ENCODE results near the gene SCP2.

SCP2 gene

GRCh38 chr1:53066891-53067738 is 140.0 kb downstream of the SCP2 start:
- TF ChIP-seq, protein P1, sequence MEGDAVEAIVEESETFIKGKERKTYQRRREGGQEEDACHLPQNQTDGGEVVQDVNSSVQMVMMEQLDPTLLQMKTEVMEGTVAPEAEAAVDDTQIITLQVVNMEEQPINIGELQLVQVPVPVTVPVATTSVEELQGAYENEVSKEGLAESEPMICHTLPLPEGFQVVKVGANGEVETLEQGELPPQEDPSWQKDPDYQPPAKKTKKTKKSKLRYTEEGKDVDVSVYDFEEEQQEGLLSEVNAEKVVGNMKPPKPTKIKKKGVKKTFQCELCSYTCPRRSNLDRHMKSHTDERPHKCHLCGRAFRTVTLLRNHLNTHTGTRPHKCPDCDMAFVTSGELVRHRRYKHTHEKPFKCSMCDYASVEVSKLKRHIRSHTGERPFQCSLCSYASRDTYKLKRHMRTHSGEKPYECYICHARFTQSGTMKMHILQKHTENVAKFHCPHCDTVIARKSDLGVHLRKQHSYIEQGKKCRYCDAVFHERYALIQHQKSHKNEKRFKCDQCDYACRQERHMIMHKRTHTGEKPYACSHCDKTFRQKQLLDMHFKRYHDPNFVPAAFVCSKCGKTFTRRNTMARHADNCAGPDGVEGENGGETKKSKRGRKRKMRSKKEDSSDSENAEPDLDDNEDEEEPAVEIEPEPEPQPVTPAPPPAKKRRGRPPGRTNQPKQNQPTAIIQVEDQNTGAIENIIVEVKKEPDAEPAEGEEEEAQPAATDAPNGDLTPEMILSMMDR (IDR thresholded peaks at IDR 0.05; ENCODE audit: borderline replicate concordance, control extremely low read depth, extremely low read depth, insufficient read depth, missing control alignments): no peak
- in situ Hi-C loops (cut with MboI; ENCODE audit: low sequenced_read_pairs, unreplicated experiment): no loop called here
- no peak for DNase-seq (ENCODE audit: low spot score)

GRCh38 chr1:53067886-53068285 is 140.8 kb downstream of the SCP2 start:
- TF ChIP-seq, protein P1 (IDR thresholded peaks at IDR 0.05; ENCODE audit: borderline replicate concordance, control extremely low read depth, extremely low read depth, insufficient read depth, missing control alignments): no peak
- in situ Hi-C loops (cut with MboI; ENCODE audit: low sequenced_read_pairs, unreplicated experiment): no loop called here
- no peak for DNase-seq (ENCODE audit: low spot score)

DNA sequence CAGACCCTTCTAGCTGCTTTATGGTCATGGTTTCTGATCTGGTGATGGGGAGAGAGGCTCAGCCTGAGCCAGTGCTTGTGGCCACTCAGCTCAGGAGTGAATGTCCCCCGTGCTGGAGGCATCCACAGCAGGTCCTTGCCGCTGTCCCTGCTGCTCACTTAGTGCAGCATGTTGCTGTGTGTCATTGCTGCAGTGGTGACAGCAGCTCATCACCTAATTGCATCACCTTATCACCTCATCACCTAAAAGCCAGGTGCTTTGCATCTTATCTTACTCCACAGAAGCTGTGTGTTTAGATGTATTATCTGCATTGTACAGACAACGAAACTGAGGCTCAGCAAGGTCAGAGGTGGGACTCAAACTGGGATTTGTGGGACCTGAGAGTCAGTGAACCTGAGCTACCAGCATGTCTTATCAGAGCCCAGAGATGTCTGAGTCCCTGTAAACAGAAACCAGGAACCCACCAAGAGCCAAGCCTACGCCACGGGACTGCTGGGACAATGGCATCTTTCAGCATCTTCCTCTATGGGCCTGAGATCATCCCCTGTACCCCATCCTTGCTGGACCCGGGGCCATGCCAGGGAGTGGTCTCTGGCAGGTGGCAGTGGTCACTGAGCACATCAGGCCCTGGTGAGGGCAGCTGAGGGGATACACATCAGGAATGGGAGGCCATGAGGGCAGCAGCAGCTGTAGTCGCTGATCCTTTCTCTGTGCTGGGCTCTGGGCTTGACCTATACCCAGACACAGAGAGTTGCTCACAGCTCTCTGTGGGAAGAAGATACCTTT is 141.4 kb downstream of the SCP2 start:
- TF ChIP-seq, protein P1 (IDR thresholded peaks at IDR 0.05; ENCODE audit: borderline replicate concordance, control extremely low read depth, extremely low read depth, insufficient read depth, missing control alignments): no peak
- in situ Hi-C loops (cut with MboI; ENCODE audit: low sequenced_read_pairs, unreplicated experiment): no loop called here
- peak; percentile 18 for DNase-seq (ENCODE audit: low spot score)

DNA sequence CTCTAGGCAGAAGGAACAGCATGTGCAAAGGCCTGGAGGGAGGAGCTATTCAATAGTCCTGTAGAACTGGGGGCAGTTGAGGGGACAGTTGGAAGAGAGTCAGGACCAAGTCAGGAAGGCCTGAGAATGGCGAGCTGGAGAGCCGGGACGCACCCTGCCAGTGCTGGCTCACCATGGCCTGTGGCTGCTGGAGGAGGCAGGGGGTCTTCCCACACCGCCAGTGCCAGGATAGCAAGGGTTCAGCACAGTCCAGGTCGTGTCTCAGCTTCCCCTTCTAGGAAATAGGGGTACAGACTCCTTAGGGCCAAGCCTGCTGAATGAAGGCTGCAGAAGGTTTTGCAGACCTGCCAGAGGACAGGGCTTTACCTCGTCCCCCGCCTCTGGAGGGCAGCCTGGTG is 142.2 kb downstream of the SCP2 start:
- TF ChIP-seq, protein P1 (IDR thresholded peaks at IDR 0.05; ENCODE audit: borderline replicate concordance, control extremely low read depth, extremely low read depth, insufficient read depth, missing control alignments): no peak
- in situ Hi-C loops (cut with MboI; ENCODE audit: low sequenced_read_pairs, unreplicated experiment): no loop called here
- DNase-seq (ENCODE audit: low spot score): peak; percentile 28

GRCh38 chr1:53069663-53070327 is 142.7 kb downstream of the SCP2 start:
- in situ Hi-C loops (cut with MboI; ENCODE audit: low sequenced_read_pairs, unreplicated experiment): no loop called here
- TF ChIP-seq, protein P1 (IDR thresholded peaks at IDR 0.05; ENCODE audit: borderline replicate concordance, control extremely low read depth, extremely low read depth, insufficient read depth, missing control alignments): no peak
- DNase-seq (ENCODE audit: low spot score): peak; percentile 28

DNA sequence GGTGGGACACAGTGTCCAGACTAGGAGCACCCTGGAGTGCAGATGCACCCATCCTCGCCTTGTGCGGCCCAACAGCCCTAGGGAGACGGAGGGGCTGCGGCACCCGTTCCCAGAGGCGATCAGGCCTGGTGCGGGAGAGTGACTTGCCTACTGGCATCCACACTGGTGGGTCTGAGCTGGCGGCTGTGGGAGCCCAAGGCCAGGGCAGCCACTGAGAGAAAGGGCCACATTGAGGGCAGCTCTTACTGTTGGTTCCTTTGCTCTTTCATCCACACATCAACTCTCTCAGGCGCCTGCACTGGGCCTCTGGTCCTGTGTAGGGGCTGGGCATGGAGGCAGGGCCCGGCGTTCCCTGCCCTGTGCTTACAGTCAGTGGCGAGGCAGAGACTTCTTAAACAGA is 143.5 kb downstream of the SCP2 start:
- TF ChIP-seq, protein P1 (IDR thresholded peaks at IDR 0.05; ENCODE audit: borderline replicate concordance, control extremely low read depth, extremely low read depth, insufficient read depth, missing control alignments): no peak
- DNase-seq (ENCODE audit: low spot score): peak; percentile 25
- in situ Hi-C loops (cut with MboI; ENCODE audit: low sequenced_read_pairs, unreplicated experiment): no loop called here
